ENCODE results near the gene THSD7A. TPM values are rescaled to one million over a fixed set of nuclear protein-coding genes. Genes with fewer than 3 reads are reported as not detected.
A peak's percentile ranks its signal among the peaks of the same experiment; 100 is the strongest.

The THSD7A gene
- total and polyA plus RNA-seq, 9 of the 15 experiments (the other 6 are each of a cell fraction or from before 2014, with no cell fraction given): 0.01 to 0.02 TPM; not detected in 7

DNA sequence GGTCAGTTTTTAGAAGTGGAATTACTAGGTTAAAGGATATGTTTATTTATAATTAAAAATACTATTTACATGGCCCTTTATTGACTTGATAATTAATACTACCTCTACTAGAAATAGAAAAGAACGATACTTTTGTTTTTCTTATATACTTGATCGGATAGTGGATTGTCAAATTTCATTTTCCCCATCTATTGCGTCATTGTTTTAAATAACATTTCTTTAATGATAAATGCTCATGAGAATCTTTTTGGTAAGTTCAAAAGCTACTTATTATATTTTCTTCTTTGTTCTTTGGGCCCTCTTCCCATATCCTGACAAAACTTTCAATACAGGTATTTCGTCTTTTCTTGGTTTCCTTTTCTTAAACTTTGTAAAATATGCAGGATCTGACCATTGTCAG lies 465.9 kb downstream of the THSD7A start:
- ATAC-seq (no peak), FAIRE-seq (no peak), DNase-seq (ENCODE audit: extremely low read depth in 1 of 4, low spot score in 3 of 4) (no peak)
- Histone ChIP-seq H3K9me1 (ENCODE audit: control insufficient read depth, insufficient read depth, low read length) (no peaks in the 10 kb centered on the region), H3K27me3 (ENCODE audit: control insufficient read depth in 2 of 2, insufficient read depth in 2 of 2, low read length in 2 of 2) (no peaks in the 10 kb centered on the region), H3K4me3 (no peak overlapping the region), H3K27ac (ENCODE audit: extremely low read depth, low read depth, low read length) (no peak overlapping the region), H3K79me2 (ENCODE audit: control insufficient read depth, insufficient read depth, low read length) (no peaks in the 10 kb centered on the region), H3K9me3 (replicated peaks; ENCODE audit: control insufficient read depth, insufficient read depth, low read depth, low read length) (no peaks in the 10 kb centered on the region), H3K4me1 (replicated peaks in 1 of 2; ENCODE audit: control insufficient read depth in 2 of 2, insufficient read depth in 2 of 2, low read length in 2 of 2) (no peaks in the 10 kb centered on the region), H3K36me3 (ENCODE audit: control insufficient read depth, insufficient read depth, low read length) (no peaks in the 10 kb centered on the region), H2AFZ (ENCODE audit: low read depth, low read length) (no peak overlapping the region), H4K20me1 (replicated peaks; ENCODE audit: control insufficient read depth, insufficient read depth, low read length) (no peaks in the 10 kb centered on the region), H3K4me2 (ENCODE audit: insufficient read depth, low read length) (no peak overlapping the region), H3K9ac (ENCODE audit: insufficient read depth in 1 of 2, low read depth in 2 of 2, low read length in 2 of 2) (no peak overlapping the region)
- WGBS (ENCODE audit: insufficient coverage, low coverage, missing lambda C conversion rate): 1% methylated on average over 4 of the region's 4 CpGs
- in situ Hi-C loops (cut with MboI) (no loop called here), intact Hi-C loops (cut with micrococcal nuclease) (no loop called here)
- BruUV-seq (replicated peaks): no TSS peak
- POLR2A ChIA-PET: no interaction called here
- CTCF ChIA-PET (ENCODE audit: low intra/inter-chr PET ratio): no interaction called here
- no peak for TF ChIP-seq JUND (IDR thresholded peaks at IDR 0.05; ENCODE audit: borderline replicate concordance, low read depth, low read length)
- no peak for TF ChIP-seq JUND (tag; IDR thresholded peaks at IDR 0.05; ENCODE audit: borderline replicate concordance, low read depth, low read length)
- TF ChIP-seq, protein P1, sequence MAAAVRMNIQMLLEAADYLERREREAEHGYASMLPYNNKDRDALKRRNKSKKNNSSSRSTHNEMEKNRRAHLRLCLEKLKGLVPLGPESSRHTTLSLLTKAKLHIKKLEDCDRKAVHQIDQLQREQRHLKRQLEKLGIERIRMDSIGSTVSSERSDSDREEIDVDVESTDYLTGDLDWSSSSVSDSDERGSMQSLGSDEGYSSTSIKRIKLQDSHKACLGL (CRISPR knock-in tag; IDR thresholded peaks at IDR 0.05; ENCODE audit: borderline replicate concordance, poor library complexity, severe bottlenecking): no peak
- TF ChIP-seq ZNF785 (CRISPR knock-in tag; IDR thresholded peaks at IDR 0.05): no peak
- no peak for TF ChIP-seq NCOA1 (IDR thresholded peaks at IDR 0.05; ENCODE audit: low read depth)
- no peak for TF ChIP-seq CTCF (IDR thresholded peaks at IDR 0.05 in 2 of 3, conservative IDR thresholded peaks at IDR 0.05 in 1 of 3; ENCODE audit: insufficient read depth in 2 of 3, low read depth in 1 of 3, low read length in 3 of 3)
- TF ChIP-seq MYNN (IDR thresholded peaks at IDR 0.05): no peak
- TF ChIP-seq MYNN (CRISPR knock-in tag; IDR thresholded peaks at IDR 0.05): no peak
- TF ChIP-seq ZFX (CRISPR knock-in tag; IDR thresholded peaks at IDR 0.05): no peak
- TF ChIP-seq TEAD4 (IDR thresholded peaks at IDR 0.05; ENCODE audit: low read length): no peak
- no peak for TF ChIP-seq TEAD4 (CRISPR knock-in tag; IDR thresholded peaks at IDR 0.05; ENCODE audit: borderline replicate concordance)
- TF ChIP-seq PCBP2 (IDR thresholded peaks at IDR 0.05; ENCODE audit: low read depth, low read length, poor library complexity, severe bottlenecking): no peak
- TF ChIP-seq, protein P2, sequence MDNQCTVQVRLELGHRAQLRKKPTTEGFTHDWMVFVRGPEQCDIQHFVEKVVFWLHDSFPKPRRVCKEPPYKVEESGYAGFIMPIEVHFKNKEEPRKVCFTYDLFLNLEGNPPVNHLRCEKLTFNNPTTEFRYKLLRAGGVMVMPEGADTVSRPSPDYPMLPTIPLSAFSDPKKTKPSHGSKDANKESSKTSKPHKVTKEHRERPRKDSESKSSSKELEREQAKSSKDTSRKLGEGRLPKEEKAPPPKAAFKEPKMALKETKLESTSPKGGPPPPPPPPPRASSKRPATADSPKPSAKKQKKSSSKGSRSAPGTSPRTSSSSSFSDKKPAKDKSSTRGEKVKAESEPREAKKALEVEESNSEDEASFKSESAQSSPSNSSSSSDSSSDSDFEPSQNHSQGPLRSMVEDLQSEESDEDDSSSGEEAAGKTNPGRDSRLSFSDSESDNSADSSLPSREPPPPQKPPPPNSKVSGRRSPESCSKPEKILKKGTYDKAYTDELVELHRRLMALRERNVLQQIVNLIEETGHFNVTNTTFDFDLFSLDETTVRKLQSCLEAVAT (IDR thresholded peaks at IDR 0.05): no peak
- no peak for TF ChIP-seq POLR2AphosphoS2 (IDR thresholded peaks at IDR 0.05; ENCODE audit: low read length)
- no peak for TF ChIP-seq ZBTB43 (CRISPR knock-in tag; IDR thresholded peaks at IDR 0.05)
- TF ChIP-seq ZNF444 (CRISPR knock-in tag; IDR thresholded peaks at IDR 0.05): no peak
- TF ChIP-seq ATF3 (IDR thresholded peaks at IDR 0.05): peak; percentile 53; the same call in 1 of the 2 replicates
- no peak for TF ChIP-seq ATF3 (CRISPR knock-in tag; conservative IDR thresholded peaks at IDR 0.05)
